ENCODE data around the gene SYNPR.

Gene SYNPR

DNA sequence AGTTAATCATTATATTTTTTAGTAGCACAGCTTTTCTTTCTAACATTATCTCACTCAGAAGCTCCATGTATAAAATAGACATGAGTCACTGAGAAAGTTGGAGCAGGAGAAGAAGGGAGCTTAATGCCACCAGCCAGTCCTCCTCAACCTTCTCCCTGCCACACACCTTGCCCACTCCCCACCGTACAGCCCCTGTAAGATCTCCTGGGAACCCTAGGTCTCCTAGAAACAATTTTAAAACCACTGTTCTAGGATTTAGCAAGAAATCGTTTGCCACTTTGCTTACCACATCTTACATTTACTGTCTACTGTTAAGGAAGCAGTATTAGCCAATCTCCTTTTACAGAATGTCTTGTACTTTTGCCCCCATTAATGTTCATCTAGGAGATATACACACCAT lies 204.2 kb downstream of the SYNPR start:
- in situ Hi-C loops (cut with HindIII; ENCODE audit: low pct_ligation_motif_present, low sequenced_read_pairs) = no loop called here
- no peak for TF ChIP-seq CTCF (IDR thresholded peaks at IDR 0.05; ENCODE audit: low read depth, low read length, missing control alignments)

GRCh38 chr3:63492464-63492863 lies 214.4 kb downstream of the SYNPR start:
- Histone ChIP-seq H3K4me3 (ENCODE audit: low read depth, low read length) (no peak overlapping the region), H3K27me3 (replicated peaks) (no peaks in the 10 kb centered on the region), H3K36me3 (replicated peaks) (no peaks in the 10 kb centered on the region), H3K27ac (no peak overlapping the region)
- in situ Hi-C loops (cut with HindIII; ENCODE audit: low pct_ligation_motif_present, low sequenced_read_pairs) = no loop called here
- DNase-seq = no peak
- TF ChIP-seq CTCF (IDR thresholded peaks at IDR 0.05; ENCODE audit: low read depth, low read length, missing control alignments) = no peak

More for the DNA sequence above, 204.2 kb downstream of the SYNPR start:
- no peaks in the 10 kb centered on the region for H3K27me3 ChIP-seq (replicated peaks)
- no peak for DNase-seq
- H3K36me3 ChIP-seq (replicated peaks) = no peaks in the 10 kb centered on the region
- H3K27ac ChIP-seq = no peak overlapping the region
- H3K4me3 ChIP-seq (ENCODE audit: low read depth, low read length) = no peak overlapping the region

DNA sequence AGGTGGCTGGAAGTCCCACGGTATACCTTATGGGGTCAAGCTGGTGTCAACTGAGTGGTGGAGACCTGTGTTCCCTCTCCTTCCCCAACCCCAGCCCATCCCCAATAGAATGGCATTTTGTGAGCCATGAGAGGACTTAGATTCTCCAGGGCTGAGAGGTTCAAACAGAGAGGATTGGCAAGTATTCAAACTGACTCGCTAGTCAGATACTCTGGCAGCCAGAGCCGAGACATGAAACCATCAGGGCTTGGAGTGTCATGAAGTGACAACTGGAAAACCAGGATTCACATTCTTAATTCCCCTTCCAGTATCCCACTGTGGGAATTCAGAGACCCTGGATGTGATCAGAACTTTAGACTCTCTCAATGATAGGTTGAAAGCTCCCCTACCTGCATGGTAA lies 215.0 kb downstream of the SYNPR start:
- Histone ChIP-seq H3K27me3 (replicated peaks) (no peaks in the 10 kb centered on the region), H3K4me3 (ENCODE audit: low read depth, low read length) (no peak overlapping the region), H3K27ac (no peak overlapping the region), H3K36me3 (replicated peaks) (no peaks in the 10 kb centered on the region)
- DNase-seq = no peak
- no peak for TF ChIP-seq CTCF (IDR thresholded peaks at IDR 0.05; ENCODE audit: low read depth, low read length, missing control alignments)
- in situ Hi-C loops (cut with HindIII; ENCODE audit: low pct_ligation_motif_present, low sequenced_read_pairs) = no loop called here

DNA sequence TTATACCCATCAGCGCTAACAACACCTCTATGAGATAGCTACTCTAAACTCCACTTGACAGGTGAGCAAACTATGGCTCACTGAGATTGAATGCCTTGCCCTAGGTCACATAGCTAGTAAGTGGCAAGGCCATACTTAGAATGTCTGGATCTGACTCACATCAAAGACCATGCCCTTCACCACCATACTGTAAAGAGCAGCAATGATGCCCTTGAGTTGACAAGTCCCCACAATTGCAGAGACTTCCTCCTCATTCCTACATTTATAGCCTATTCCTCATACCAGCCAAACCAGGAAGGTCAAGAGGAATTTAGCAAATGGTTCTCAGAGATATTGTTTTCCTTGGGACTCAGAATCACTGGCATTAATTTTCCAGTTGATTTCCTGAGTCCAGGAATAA lies 216.5 kb downstream of the SYNPR start:
- Histone ChIP-seq H3K4me3 (ENCODE audit: low read depth, low read length) (no peak overlapping the region), H3K36me3 (replicated peaks) (no peaks in the 10 kb centered on the region), H3K27ac (no peak overlapping the region), H3K27me3 (replicated peaks) (no peaks in the 10 kb centered on the region)
- in situ Hi-C loops (cut with HindIII; ENCODE audit: low pct_ligation_motif_present, low sequenced_read_pairs) = no loop called here
- no peak for TF ChIP-seq CTCF (IDR thresholded peaks at IDR 0.05; ENCODE audit: low read depth, low read length, missing control alignments)
- no peak for DNase-seq

DNA sequence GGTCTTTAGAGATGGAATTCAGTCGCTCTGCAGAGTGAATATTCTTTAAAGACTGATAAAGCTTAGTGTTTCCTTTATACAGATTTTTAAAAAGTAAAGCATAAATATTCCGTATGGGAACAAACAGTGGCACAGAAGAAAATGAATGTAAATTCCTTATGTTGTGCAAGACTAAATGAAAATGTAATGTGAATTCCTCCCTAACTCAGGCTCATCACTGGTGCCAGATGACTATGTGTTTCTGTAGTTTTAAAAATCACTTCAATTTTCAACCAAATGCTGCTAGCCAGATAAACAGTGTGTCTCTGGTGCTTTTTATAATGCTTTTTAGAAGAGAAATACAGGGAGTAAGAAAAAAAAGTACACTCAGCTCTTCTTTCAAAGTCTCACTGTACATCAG lies 219.5 kb downstream of the SYNPR start:
- Histone ChIP-seq H3K27me3 (replicated peaks) (no peaks in the 10 kb centered on the region), H3K4me3 (ENCODE audit: low read depth, low read length) (no peak overlapping the region), H3K27ac (no peak overlapping the region), H3K36me3 (replicated peaks) (no peaks in the 10 kb centered on the region)
- in situ Hi-C loops (cut with HindIII; ENCODE audit: low pct_ligation_motif_present, low sequenced_read_pairs) = no loop called here
- no peak for DNase-seq
- TF ChIP-seq CTCF (IDR thresholded peaks at IDR 0.05; ENCODE audit: low read depth, low read length, missing control alignments) = no peak

DNA sequence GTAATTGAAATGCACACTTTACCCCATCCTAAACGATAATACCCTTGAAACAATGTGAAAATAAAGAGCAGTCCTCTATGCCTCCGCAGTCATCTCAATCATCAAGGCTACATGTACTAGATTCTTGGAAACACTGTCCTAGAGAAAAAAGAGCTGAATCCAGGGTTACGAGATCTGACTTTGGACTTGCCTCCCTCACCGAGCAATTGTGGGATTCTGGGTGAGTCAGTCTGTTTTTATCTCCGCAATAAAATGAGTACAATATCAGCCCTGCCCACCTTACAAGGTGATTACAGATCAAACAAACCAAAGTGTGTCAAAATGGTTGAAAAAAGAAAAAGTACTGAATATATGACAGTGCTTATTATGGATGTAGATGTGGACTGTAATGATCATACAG lies 222.1 kb downstream of the SYNPR start:
- TF ChIP-seq CTCF (IDR thresholded peaks at IDR 0.05; ENCODE audit: low read depth, low read length, missing control alignments) = no peak
- in situ Hi-C loops (cut with HindIII; ENCODE audit: low pct_ligation_motif_present, low sequenced_read_pairs) = no loop called here
- Histone ChIP-seq H3K27ac (no peak overlapping the region), H3K36me3 (replicated peaks) (no peaks in the 10 kb centered on the region), H3K4me3 (ENCODE audit: low read depth, low read length) (no peak overlapping the region), H3K27me3 (replicated peaks) (no peaks in the 10 kb centered on the region)
- no peak for DNase-seq
